Activated CD8-positive, alpha-beta memory T cell treated with anti-CD3 and anti-CD28 coated beads for 48 hours (primary cell): Measurements from ENCODE around the gene HSPA4.

Experiments used
- DNase-seq, 3 experiments: peaks; one replicate each; pipeline ENCODE4 v3.0.0-alpha.2; 2020; ENCODE audit warnings: low read depth in 2 of 3, low spot score in 2 of 3

Gene HSPA4

GRCh38 chr5:133155326-133155969 lies 103.6 kb downstream of the HSPA4 start:
- DNase-seq, result no peak
